Inflammatory macrophage (primary cell): ENCODE measurements around the gene PBX2.
"Not testable (repeated sequence)": the region's sequence is repeated elsewhere in the genome, so short reads cannot be mapped to it uniquely, and the experiment has no call there.

Experiments
- DNase-seq, 2 donors: peaks; one replicate each; pipeline ENCODE4 v3.0.0-alpha.2; 2020 to 2022

The PBX2 gene

DNA sequence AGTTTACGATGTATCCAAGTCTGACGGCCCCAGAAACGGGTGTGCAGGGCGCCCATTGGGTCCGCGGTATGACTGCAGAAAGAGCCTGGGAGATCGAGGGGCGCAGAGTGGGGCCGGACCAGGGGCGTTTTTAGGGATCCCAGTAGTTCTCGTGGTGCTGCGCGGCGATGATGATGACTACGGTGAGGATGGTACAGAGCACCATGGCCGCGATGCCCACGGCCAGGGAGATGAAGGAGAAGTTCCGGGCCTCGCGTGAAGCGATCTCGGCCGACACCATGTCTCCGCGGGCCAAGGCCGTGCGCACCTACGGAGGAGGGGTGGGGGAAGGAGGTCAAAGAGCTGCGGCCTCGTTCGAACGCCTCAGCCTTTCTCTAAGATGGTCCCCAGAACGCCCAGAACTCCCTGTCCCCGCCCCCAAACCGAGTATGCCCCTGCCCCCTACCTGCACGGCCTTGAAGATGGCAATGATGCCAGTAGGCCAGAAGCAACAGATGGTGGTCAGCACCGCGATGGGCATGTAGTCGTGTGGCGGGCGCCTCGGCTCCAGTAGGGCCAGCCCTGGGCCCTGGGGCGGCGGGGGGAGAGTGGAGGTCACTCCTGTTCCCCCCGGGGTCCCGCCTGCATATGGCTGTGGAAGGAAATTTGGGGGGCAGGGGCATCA lies 40.8 kb downstream of the PBX2 start:
- DNase-seq = no peak

DNA sequence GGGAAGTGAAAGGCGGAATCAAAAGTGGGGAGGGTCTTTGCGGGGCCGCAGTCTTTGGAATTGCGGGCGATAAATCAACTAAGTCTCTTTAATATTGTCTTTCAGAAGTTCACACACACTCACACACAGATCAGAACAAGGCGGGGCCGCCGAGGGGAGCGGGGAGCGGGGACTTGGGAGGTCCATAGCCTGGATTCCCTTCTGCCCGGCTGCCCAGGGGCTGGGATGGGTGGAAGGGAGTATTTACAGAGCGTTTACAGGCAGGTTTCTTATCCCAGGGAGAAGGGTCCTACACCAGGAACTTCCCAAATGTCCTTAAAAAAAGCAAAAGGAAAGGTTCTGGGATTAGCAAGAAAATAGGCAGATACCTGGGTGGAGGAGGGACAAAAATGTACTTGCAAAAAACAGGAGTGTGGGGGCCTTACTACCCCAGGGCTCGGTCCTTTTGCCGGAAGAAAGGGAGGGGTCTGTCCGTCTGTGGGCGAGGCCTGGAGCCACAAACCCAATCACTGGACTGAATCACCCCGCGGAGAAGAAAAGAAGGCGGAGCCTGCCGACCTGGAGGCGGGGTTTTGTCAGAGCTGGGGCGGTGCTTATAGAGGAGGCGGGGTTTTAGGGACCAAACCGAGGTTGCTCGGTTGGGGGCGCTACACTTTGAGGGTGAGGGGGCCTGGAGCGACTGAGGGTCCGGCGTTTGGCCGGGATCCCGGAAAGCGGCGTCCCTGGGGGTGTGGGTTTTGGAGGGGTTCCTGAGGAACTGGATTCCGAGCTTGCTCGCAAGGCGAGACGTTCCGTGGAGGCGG lies 41.5 kb downstream of the PBX2 start:
- peak; percentile 84 to 88 for DNase-seq

DNA sequence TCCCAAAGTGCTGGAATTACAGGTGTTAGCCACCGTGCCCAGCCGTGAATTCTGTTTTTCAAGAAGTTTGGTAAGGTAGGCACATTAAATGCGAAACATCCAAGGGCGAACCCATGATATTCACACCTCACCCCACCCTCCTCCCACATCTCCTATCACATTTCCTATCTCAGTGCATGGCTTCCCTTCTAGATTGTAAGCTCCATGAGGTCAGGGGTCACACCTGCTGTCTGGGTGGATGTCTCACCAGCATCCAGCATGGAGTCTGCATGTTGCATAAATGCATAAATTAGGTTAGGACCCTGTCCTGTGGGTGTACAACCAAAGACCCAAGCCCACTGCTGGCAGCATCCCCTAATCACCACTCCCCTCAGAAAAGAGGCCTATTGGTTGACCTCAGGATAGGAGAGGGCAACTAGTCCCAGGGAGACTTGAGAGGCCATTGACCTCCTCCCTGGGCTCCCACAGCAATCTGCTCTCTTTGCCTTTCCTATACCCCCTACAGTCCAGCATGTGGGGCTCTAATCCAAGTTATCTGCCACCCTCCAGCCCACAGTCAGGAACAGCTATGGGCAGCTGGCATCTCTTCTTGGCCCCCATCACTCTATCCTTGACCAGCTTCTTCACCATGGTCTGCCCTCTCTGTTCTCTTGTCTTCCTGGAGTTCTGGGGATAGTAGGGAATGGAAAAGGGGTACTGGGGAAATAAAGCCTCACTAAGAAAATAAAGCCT lies 42.4 kb downstream of the PBX2 start:
- peak in 1 of 2 donors; percentile 7 for DNase-seq

DNA sequence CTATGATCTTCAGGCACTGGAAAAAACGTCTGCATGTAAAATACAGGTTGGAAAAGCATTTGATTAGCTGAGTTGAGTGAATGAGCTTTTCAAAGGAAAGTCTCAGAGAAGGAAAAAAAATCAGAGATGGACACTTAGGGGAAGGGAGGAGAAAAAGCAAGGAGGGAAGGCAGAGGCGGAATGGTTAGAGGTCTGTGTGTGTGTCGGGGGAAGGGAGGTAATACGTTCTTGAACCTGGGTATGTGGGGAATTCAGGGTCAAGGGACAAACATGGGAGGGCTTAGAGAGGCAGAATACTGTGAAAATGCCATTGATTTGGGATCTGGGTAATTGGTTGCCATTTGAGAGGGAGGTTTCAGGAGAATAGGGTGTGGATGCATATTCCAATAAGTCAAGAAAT lies 43.3 kb downstream of the PBX2 start:
- no peak for DNase-seq

DNA sequence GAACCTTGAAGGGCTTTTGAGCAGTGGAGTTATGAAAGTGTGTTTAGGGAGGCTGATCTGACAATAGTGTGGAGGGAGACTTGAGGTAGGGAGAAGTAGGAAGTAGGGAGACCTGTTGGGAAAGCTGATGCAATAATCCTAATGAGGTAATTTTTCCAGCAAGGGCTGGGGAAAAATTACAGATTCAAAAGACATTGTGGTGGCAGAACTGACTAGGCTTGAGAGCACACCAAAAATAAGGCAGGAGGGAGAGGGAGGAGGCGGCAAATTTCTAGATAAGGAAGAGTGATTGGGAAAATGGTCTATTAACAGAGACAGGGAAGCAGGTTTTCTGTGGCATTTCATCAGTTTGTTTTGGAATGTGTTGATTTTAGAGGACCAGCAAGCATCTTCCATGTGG lies 43.7 kb downstream of the PBX2 start:
- DNase-seq = no peak

DNA sequence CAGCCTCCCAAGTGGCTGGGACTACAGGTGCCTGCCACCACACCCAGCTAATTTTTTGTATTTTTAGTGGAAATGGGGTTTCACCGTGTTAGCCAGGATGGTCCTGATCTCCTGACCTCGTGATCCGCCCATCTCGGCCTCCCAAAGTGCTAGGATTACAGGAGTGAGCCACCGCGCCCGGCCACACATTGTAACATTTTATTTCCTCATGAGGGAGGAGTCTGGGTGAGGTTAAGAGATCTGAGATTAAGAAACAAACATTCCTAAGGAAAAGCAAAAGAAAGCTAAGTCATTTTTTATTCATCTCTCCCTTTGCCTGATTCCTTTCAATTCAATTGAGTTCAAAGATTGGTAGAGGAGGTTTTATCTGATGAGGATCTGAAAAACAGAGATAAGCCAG lies 45.8 kb downstream of the PBX2 start:
- DNase-seq = not testable (repeated sequence)

DNA sequence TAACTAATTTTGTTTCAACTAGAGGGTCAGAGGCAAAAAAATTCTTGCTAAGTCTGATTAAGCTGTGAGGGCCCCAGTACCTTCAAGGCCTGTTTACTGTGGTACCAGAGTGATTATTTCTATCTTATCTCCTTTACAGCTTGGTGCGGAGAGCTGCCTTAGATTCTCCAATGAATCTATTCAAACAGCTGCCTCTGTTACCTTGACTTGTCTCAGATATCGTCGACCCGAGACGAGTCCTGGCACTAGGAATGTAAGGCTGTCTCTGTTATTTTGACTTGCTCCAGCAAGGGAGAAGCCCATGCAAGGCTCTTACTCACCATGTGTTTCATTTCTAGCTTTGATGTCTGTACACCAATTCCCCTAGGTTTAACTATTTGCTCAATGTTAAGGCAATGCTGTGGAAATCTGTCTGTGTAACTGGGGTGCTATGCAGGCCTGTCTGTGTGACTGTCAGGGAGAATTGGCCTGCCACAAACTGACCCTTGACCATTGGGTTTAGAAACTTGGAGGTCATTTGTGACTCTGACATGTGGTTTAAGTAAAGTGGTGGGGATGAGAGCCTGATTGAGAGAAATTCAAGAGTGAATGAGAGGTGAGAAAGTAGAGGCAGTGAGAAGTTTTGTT lies 49.5 kb downstream of the PBX2 start:
- DNase-seq = no peak

DNA sequence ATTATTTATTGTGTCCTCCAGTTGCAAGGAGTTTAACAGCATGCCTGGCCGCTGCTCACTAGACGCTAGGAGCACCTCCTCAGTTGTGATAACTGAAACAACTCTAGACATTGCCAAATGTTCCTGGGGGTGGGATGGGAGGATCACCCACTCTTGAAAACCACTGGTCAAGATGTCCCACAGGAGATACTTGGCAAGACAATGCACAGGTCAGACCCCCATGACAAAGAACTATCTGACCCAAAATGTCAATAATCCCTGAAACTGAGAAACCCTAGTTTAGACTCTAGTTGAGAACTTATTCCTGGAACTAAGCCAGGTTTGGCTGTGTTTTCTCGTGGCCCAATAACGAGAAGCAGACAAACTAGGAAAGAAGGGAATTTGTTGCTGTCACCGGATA lies 50.4 kb downstream of the PBX2 start:
- no peak for DNase-seq

DNA sequence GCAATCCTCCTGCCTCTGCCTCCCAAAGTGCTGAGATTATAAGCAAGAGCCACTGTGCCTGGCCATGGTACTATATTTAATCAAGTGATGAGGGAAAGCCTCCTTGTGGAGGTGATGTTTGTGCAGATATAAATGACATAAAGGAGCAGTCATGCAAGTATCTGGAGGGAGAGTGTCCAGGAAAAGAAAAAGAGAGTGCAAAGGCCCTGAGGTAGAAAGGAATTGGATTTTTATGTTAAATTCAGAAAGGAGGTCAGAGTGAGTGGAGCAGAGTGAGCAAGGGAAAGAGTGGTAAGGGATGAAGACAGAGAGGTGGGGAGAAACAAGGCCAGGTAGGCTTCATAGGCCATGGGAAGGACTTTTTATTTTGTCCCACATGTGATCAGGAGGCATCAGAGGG lies 52.5 kb downstream of the PBX2 start:
- no peak for DNase-seq
